GM12874 (cell line): ENCODE results near the gene ZKSCAN8.

Experiments
- CTCF ChIP-seq: IDR thresholded peaks from 2 replicates; pipeline ENCODE4 v1.5.1; 2011; ENCODE audit warnings: low read depth, mild to moderate bottlenecking, control low read depth, low read length, moderate library complexity; ENCODE audit not compliant: insufficient read depth

Gene ZKSCAN8

GRCh38 chr6:28167068-28167467 is 25.4 kb downstream of the ZKSCAN8 start:
- no peak for TF ChIP-seq CTCF

GRCh38 chr6:28167926-28168325 is 26.2 kb downstream of the ZKSCAN8 start:
- no peak for TF ChIP-seq CTCF

- TF ChIP-seq CTCF: no peak
Observed at GRCh38 chr6:28171271-28171670, 29.6 kb downstream of the ZKSCAN8 start.

GRCh38 chr6:28172006-28172405 is 30.3 kb downstream of the ZKSCAN8 start:
- no peak for TF ChIP-seq CTCF

- TF ChIP-seq CTCF: no peak
Observed at GRCh38 chr6:28176373-28176772, 34.7 kb downstream of the ZKSCAN8 start.

- TF ChIP-seq CTCF: no peak
Observed at GRCh38 chr6:28182255-28182654, 40.6 kb downstream of the ZKSCAN8 start.

- TF ChIP-seq CTCF: no peak
Observed at GRCh38 chr6:28188111-28188979, 46.7 kb downstream of the ZKSCAN8 start.
